DOHH2 (cell line): ENCODE measurements around the gene TMPRSS4.

ENCODE experiments used
- H3F3A ChIP-seq: fragments of 200-600 bp; sonication (generic), shearing (Covaris generic); 2 replicates; pipeline ENCODE4 v1.6.0; 2016; ENCODE audit warnings: antibody characterized with exemption, mild to moderate bottlenecking; ENCODE audit not compliant: control insufficient read depth, insufficient read depth
- H3K27ac ChIP-seq: fragments of 200-600 bp; sonication (generic); 2 replicates; pipeline ENCODE4 v1.5.1; 2014; ENCODE audit warnings: low read depth, mild to moderate bottlenecking, low read length, moderate library complexity
- H3K27me3 ChIP-seq: fragments of 200-600 bp; sonication (generic); 2 replicates; pipeline ENCODE4 v1.6.1; 2014; ENCODE audit warnings: mild to moderate bottlenecking, low read length, mixed read lengths; ENCODE audit not compliant: control insufficient read depth
- H3K36me3 ChIP-seq: fragments of 200-600 bp; sonication (generic); 2 replicates; pipeline ENCODE4 v1.6.1; 2014; ENCODE audit warnings: mild to moderate bottlenecking, low read length, moderate library complexity, mixed read lengths; ENCODE audit not compliant: control insufficient read depth
- H3K4me1 ChIP-seq: fragments of 200-600 bp; sonication (generic); 2 replicates; pipeline ENCODE4 v1.6.1; 2014; ENCODE audit warnings: mild to moderate bottlenecking, low read length, mixed read lengths; ENCODE audit not compliant: control insufficient read depth
- H3K4me2 ChIP-seq: fragments of 200-600 bp; sonication (generic); 2 replicates; pipeline ENCODE4 v1.6.0; 2014; ENCODE audit warnings: mild to moderate bottlenecking, low read length, moderate library complexity
- H3K4me3 ChIP-seq: fragments of 200-600 bp; sonication (generic); 2 replicates; pipeline ENCODE4 v1.5.1; 2014; ENCODE audit warnings: mild to moderate bottlenecking, low read length, mixed read lengths
- H3K79me2 ChIP-seq: fragments of 200-600 bp; sonication (generic); 2 replicates; pipeline ENCODE4 v1.6.1; 2014; ENCODE audit warnings: mild to moderate bottlenecking, low read length, mixed read lengths; ENCODE audit not compliant: control insufficient read depth
- H3K9me2 ChIP-seq: fragments of 200-600 bp; sonication (generic); replicated peaks from 2 replicates; pipeline ENCODE4 v1.6.1; 2014; ENCODE audit warnings: mild to moderate bottlenecking, low read length, mixed read lengths; ENCODE audit not compliant: control insufficient read depth
- H3K9me3 ChIP-seq: fragments of 200-600 bp; sonication (generic); 2 replicates; pipeline ENCODE4 v1.6.1; 2014; ENCODE audit warnings: antibody characterized with exemption, low read length, mixed read lengths; ENCODE audit not compliant: control insufficient read depth, insufficient read depth
- H4K20me1 ChIP-seq: fragments of 200-600 bp; sonication (generic); 2 replicates; pipeline ENCODE4 v1.6.0; 2014; ENCODE audit warnings: low read depth, mild to moderate bottlenecking, antibody characterized with exemption, low read length, moderate library complexity; ENCODE audit not compliant: control insufficient read depth, insufficient read depth
- CTCF ChIP-seq: fragments of 200-600 bp; sonication (generic); IDR thresholded peaks from one replicate; pipeline ENCODE4 v1.5.1; 2014; ENCODE audit warnings: antibody characterized with exemption, mild to moderate bottlenecking, low read depth, low read length; ENCODE audit not compliant: poor library complexity, severe bottlenecking
- EZH2phosphoT487 ChIP-seq: fragments of 200-600 bp; sonication (generic); IDR thresholded peaks from 2 replicates; pipeline ENCODE4 v1.6.1; 2017; ENCODE audit warnings: borderline replicate concordance, mild to moderate bottlenecking, antibody characterized with exemption, low read length, moderate library complexity, mixed read lengths

TMPRSS4 gene

GRCh38 chr11:118057251-118058145 lies 19.4 kb upstream of the TMPRSS4 start:
- peaks cover 9% of the 10 kb centered on the region; the same call in 1 of the 2 replicates for H3K27me3 ChIP-seq
- H3K27ac ChIP-seq: no peak overlapping the region
- H3K36me3 ChIP-seq: no peaks in the 10 kb centered on the region
- no peaks in the 10 kb centered on the region for H3K79me2 ChIP-seq
- TF ChIP-seq CTCF: no peak
- H3K4me1 ChIP-seq: peaks cover 9% of the 10 kb centered on the region
- H3K4me2 ChIP-seq: no peak overlapping the region
- H3K9me2 ChIP-seq: no peaks in the 10 kb centered on the region
- no peaks in the 10 kb centered on the region for H3K9me3 ChIP-seq
- H4K20me1 ChIP-seq: no peaks in the 10 kb centered on the region
- H3F3A ChIP-seq: no peaks in the 10 kb centered on the region
- no peak overlapping the region for H3K4me3 ChIP-seq

- H3K27ac ChIP-seq: no peak overlapping the region
- no peaks in the 10 kb centered on the region for H4K20me1 ChIP-seq
- no peaks in the 10 kb centered on the region for H3K4me1 ChIP-seq
- no peaks in the 10 kb centered on the region for H3K36me3 ChIP-seq
- no peaks in the 10 kb centered on the region for H3K9me3 ChIP-seq
- H3K4me3 ChIP-seq: no peak overlapping the region
- no peaks in the 10 kb centered on the region for H3K79me2 ChIP-seq
- no peak overlapping the region for H3K4me2 ChIP-seq
- H3F3A ChIP-seq: no peaks in the 10 kb centered on the region
- peaks cover 11% of the 10 kb centered on the region; the same call in 1 of the 2 replicates for H3K27me3 ChIP-seq
- H3K9me2 ChIP-seq: no peaks in the 10 kb centered on the region
- TF ChIP-seq CTCF: no peak
- no peak for TF ChIP-seq EZH2phosphoT487
Observed at GRCh38 chr11:118058311-118059245, 18.3 kb upstream of the TMPRSS4 start.

- Histone ChIP-seq H3K9me3 (no peaks in the 10 kb centered on the region), H3K4me1 (no peaks in the 10 kb centered on the region), H3K4me3 (no peak overlapping the region), H3K79me2 (no peaks in the 10 kb centered on the region), H3K9me2 (no peaks in the 10 kb centered on the region), H4K20me1 (no peaks in the 10 kb centered on the region), H3K27ac (no peak overlapping the region), H3K4me2 (no peak overlapping the region), H3F3A (no peaks in the 10 kb centered on the region), H3K36me3 (no peaks in the 10 kb centered on the region), H3K27me3 (peaks cover 11% of the 10 kb centered on the region; the same call in 1 of the 2 replicates)
- TF ChIP-seq CTCF (no peak), EZH2phosphoT487 (no peak)
Observed at GRCh38 chr11:118059246-118059940, 17.5 kb upstream of the TMPRSS4 start.
